Measurements from ENCODE around the gene TMEM86B. TPM values are rescaled to one million over a fixed set of nuclear protein-coding genes. Genes with fewer than 3 reads are reported as not detected.

Gene TMEM86B
- total RNA-seq, 2 donors from 2014 or later, result 1.2 to 1.4 TPM

GRCh38 chr19:55199620-55200204 lies 28.9 kb downstream of the TMEM86B start:
- ATAC-seq (no peak), DNase-seq (no peak)
- intact Hi-C loops (cut with DNase I), result no loop called here

- intact Hi-C loops (cut with DNase I), result no loop called here
- DNase-seq (no peak), ATAC-seq (no peak)
These were observed 29.9 kb downstream of the TMEM86B start for GRCh38 chr19:55198651-55199050.

GRCh38 chr19:55197528-55197927 lies 31.0 kb downstream of the TMEM86B start:
- peak in 1 of 2 donors; percentile 9 for ATAC-seq
- no peak for DNase-seq
- intact Hi-C loops (cut with DNase I), result no loop called here

- DNase-seq (no peak), ATAC-seq (no peak)
- intact Hi-C loops (cut with DNase I), result no loop called here
These were observed 31.8 kb downstream of the TMEM86B start for GRCh38 chr19:55196803-55197202.

GRCh38 chr19:55193481-55193880 lies 35.1 kb downstream of the TMEM86B start:
- ATAC-seq, result no peak
- DNase-seq, result no peak
- intact Hi-C loops (cut with DNase I), result no loop called here

GRCh38 chr19:55189403-55189835 lies 39.1 kb downstream of the TMEM86B start:
- DNase-seq, result peak; percentile 50
- peak; percentile 19 to 51 for ATAC-seq
- intact Hi-C loops (cut with DNase I), result no loop called here

- intact Hi-C loops (cut with DNase I), result no loop called here
- no peak for ATAC-seq
- DNase-seq, result no peak
These were observed 39.9 kb downstream of the TMEM86B start for GRCh38 chr19:55188625-55189024.

- no peak for DNase-seq
- ATAC-seq, result no peak
- intact Hi-C loops (cut with DNase I), result no loop called here
These were observed 42.5 kb downstream of the TMEM86B start for GRCh38 chr19:55186080-55186479.

- ATAC-seq (no peak), DNase-seq (no peak)
- intact Hi-C loops (cut with DNase I), result no loop called here
These were observed 46.8 kb downstream of the TMEM86B start for GRCh38 chr19:55181740-55182139.

- no peak for DNase-seq
- peak; percentile 87 to 89 for ATAC-seq
- intact Hi-C loops (cut with DNase I), result no loop called here
These were observed 48.7 kb downstream of the TMEM86B start, which contains the start of gene SYT5 for GRCh38 chr19:55179606-55180484. TSS of gene SYT5 (minus strand) at chr19:55180289. CDS start at chr19:55179041, 1,248 bp downstream.

GRCh38 chr19:55178781-55179599 lies 49.6 kb downstream of the TMEM86B start:
- intact Hi-C loops (cut with DNase I), result no loop called here
- DNase-seq (peak; percentile 73), ATAC-seq (peak; percentile 65 to 73)

Small RNA genes within 50 kb of the gene (microRNA-seq; reads per million reads assigned to microRNA genes)
- gene MIR6802, result 0.40 to 0.54 reads per million in 2 donors
- 1.4 to 3.3 reads per million in 2 donors for gene MIR6803
- gene MIR6804, result 0 reads per million in 2 donors

Other genes starting within 250 kb of the TMEM86B start
- gene GP6, start 190.5 kb downstream of the TMEM86B start, total RNA-seq, result under 1 TPM; 0.13 to 0.24 TPM
- gene RDH13, start 165.6 kb downstream of the TMEM86B start, total RNA-seq, result 10 to 100 TPM; 33.9 to 41.1 TPM
- gene EPS8L1, start 152.9 kb downstream of the TMEM86B start, total RNA-seq, result 1 to 10 TPM; 2.2 to 3.7 TPM
- gene PPP1R12C, start 111.1 kb downstream of the TMEM86B start, total RNA-seq, result 100 to 1,000 TPM; 117 to 193 TPM
- gene TNNT1, start 79.6 kb downstream of the TMEM86B start, total RNA-seq, result 10 to 100 TPM; 13.7 to 25.6 TPM
- 1,000 to 10,000 TPM; 1,897 to 2,132 TPM for gene TNNI3, start 71.0 kb downstream of the TMEM86B start, total RNA-seq
- gene DNAAF3, start 62.1 kb downstream of the TMEM86B start, total RNA-seq, result 1 to 10 TPM in 1 of 2 donors, under 1 TPM in 1; 0.41 to 1.1 TPM
- gene SYT5, start 48.5 kb downstream of the TMEM86B start, total RNA-seq, result not detected
- 1 to 10 TPM in 1 of 2 donors, under 1 TPM in 1; 0.74 to 1.5 TPM for gene PTPRH, start 19.3 kb downstream of the TMEM86B start, total RNA-seq
- gene PPP6R1, start 30.3 kb upstream of the TMEM86B start, total RNA-seq, result 10 to 100 TPM; 37.8 to 42.4 TPM
- 10 to 100 TPM; 26.4 to 35.8 TPM for gene HSPBP1, start 51.3 kb upstream of the TMEM86B start, total RNA-seq
- gene BRSK1, start 55.2 kb upstream of the TMEM86B start, total RNA-seq, result 10 to 100 TPM in 1 of 2 donors, 1 to 10 TPM in 1; 9.1 to 19.5 TPM
- gene TMEM150B, start 96.6 kb upstream of the TMEM86B start, total RNA-seq, result 1 to 10 TPM; 3.1 to 3.6 TPM
- 1 to 10 TPM; 6.7 to 6.9 TPM for gene KMT5C, start 111.1 kb upstream of the TMEM86B start, total RNA-seq
- gene COX6B2, start 126.0 kb upstream of the TMEM86B start, total RNA-seq, result not detected
- not detected for gene GARIN5B, start 134.5 kb upstream of the TMEM86B start, total RNA-seq
- gene IL11, start 141.7 kb upstream of the TMEM86B start, total RNA-seq, result not detected
- gene TMEM190, start 148.1 kb upstream of the TMEM86B start, total RNA-seq, result not detected
- gene TMEM238, start 155.5 kb upstream of the TMEM86B start, total RNA-seq, result under 1 TPM; 0.84 to 0.97 TPM
- 100 to 1,000 TPM; 789 to 866 TPM for gene RPL28, start 157.2 kb upstream of the TMEM86B start, total RNA-seq
- gene UBE2S, start 179.0 kb upstream of the TMEM86B start, total RNA-seq, result 10 to 100 TPM; 18.1 to 29.9 TPM
- not detected for gene SHISA7, start 214.5 kb upstream of the TMEM86B start, total RNA-seq
- gene ISOC2, start 232.9 kb upstream of the TMEM86B start, total RNA-seq, result 10 to 100 TPM; 58.4 to 60.5 TPM
- gene C19orf85, start 236.0 kb upstream of the TMEM86B start, total RNA-seq, result not detected
- 1 to 10 TPM; 5.3 to 9.0 TPM for gene ZNF628, start 247.9 kb upstream of the TMEM86B start, total RNA-seq

All from left cardiac atrium (tissue), 4 donors.